SK-N-SH (cell line): Measurements from ENCODE around the gene MRPS11. TPM values are rescaled to one million over a fixed set of nuclear protein-coding genes. Genes with fewer than 3 reads are reported as not detected.
"Not testable (repeated sequence)": the region's sequence is repeated elsewhere in the genome, so short reads cannot be mapped to it uniquely, and the experiment has no call there.

Experiments used
- CTCF ChIA-PET: fragments of 300-600, 350-600 bp; formaldehyde crosslinking; extraction: SDS; loops from one replicate; lab custom pipeline; 2021; lab: Yijun Ruan, JAX
- POLR2A ChIA-PET: fragments of 350-600 bp; sonication (Branson Sonifier 250); formaldehyde crosslinking; extraction: SDS; loops from one replicate; lab custom pipeline; 2020; ENCODE audit warnings: antibody characterized with exemption, inconsistent platforms; lab: Yijun Ruan, JAX
- DNase-seq: peaks from one replicate; pipeline ENCODE4 v3.0.0; 2012
- H2AFZ ChIP-seq: fragments of 200-600 bp; sonication (generic); 2 replicates; pipeline ENCODE4 v1.8.1; 2016; ENCODE audit warnings: antibody characterized with exemption, mild to moderate bottlenecking, low read depth
- H3F3A ChIP-seq: fragments of 200-600 bp; sonication (generic); replicated peaks from 2 replicates; pipeline ENCODE3; 2016; ENCODE audit warnings: antibody characterized with exemption, mild to moderate bottlenecking; ENCODE audit not compliant: insufficient read depth
- H3K27ac ChIP-seq, 2 experiments: fragments of 200-500 bp in 1 of 2; fragments of 200-600 bp in 1 of 2; sonication (Bioruptor generic) in 1 of 2; sonication (generic), shearing (Covaris generic) in 1 of 2; 2 replicates each; pipeline versions ENCODE4 v1.5.1 to v1.6.1; 2014 to 2016; ENCODE audit warnings: low read depth in 2 of 2, inconsistent platforms in 1 of 2, low read length in 1 of 2, mild to moderate bottlenecking in 1 of 2, mixed read lengths in 1 of 2
- H3K27me3 ChIP-seq: fragments of 200-600 bp; sonication (generic), shearing (Covaris generic); 2 replicates; pipeline ENCODE4 v1.6.1; 2016; ENCODE audit warnings: mixed run types; ENCODE audit not compliant: insufficient read depth
- H3K36me3 ChIP-seq, 2 experiments: fragments of 200-500 bp in 1 of 2; fragments of 200-600 bp in 1 of 2; sonication (Bioruptor generic) in 1 of 2; sonication (generic) in 1 of 2; replicated peaks in 1 of 2; 2 replicates each; pipeline versions ENCODE3 to v1.5.1; 2014 to 2016; ENCODE audit warnings: low read length in 1 of 2, mild to moderate bottlenecking in 1 of 2; ENCODE audit not compliant: insufficient read depth in 2 of 2, control insufficient read depth in 1 of 2
- H3K4me1 ChIP-seq, 2 experiments: fragments of 200-500 bp in 1 of 2; fragments of 200-600 bp in 1 of 2; sonication (Bioruptor generic) in 1 of 2; sonication (generic), shearing (Covaris generic) in 1 of 2; 2 replicates each; pipeline versions ENCODE4 v1.5.1 to v1.6.1; 2014 to 2016; ENCODE audit warnings: low read depth in 1 of 2, low read length in 1 of 2, mixed run types in 1 of 2; ENCODE audit not compliant: insufficient read depth in 2 of 2, control insufficient read depth in 1 of 2
- H3K4me2 ChIP-seq: fragments of 200-600 bp; sonication (generic), shearing (Covaris generic); 2 replicates; pipeline ENCODE4 v1.6.1; 2017; ENCODE audit warnings: mixed run types
- H3K4me3 ChIP-seq, 2 experiments: fragments of 200-500 bp in 1 of 2; fragments of 200-600 bp in 1 of 2; sonication (Bioruptor generic) in 1 of 2; sonication (generic), shearing (Covaris generic) in 1 of 2; 2 replicates each; pipeline versions ENCODE4 v1.5.1 to v1.8.1; 2014 to 2016; ENCODE audit warnings: low read depth in 2 of 2, inconsistent platforms in 1 of 2, low read length in 1 of 2, mild to moderate bottlenecking in 1 of 2, mixed read lengths in 1 of 2, moderate library complexity in 1 of 2
- H3K79me2 ChIP-seq: fragments of 200-600 bp; sonication (generic); 2 replicates; pipeline ENCODE4 v1.8.1; 2017; ENCODE audit warnings: mild to moderate bottlenecking; ENCODE audit not compliant: insufficient read depth
- H3K9ac ChIP-seq: fragments of 200-600 bp; sonication (generic); 2 replicates; pipeline ENCODE4 v1.6.1; 2017; ENCODE audit warnings: mixed run types
- H3K9me2 ChIP-seq: fragments of 200-600 bp; sonication (generic); 2 replicates; pipeline ENCODE4 v1.6.1; 2017; ENCODE audit warnings: mixed run types
- H3K9me3 ChIP-seq: fragments of 200-600 bp; sonication (generic); 2 replicates; pipeline ENCODE4 v1.6.1; 2017; ENCODE audit warnings: mixed run types, mild to moderate bottlenecking, moderate library complexity
- H4K20me1 ChIP-seq: fragments of 200-600 bp; sonication (generic); 2 replicates; pipeline ENCODE4 v1.6.1; 2017; ENCODE audit warnings: mild to moderate bottlenecking, mixed run types; ENCODE audit not compliant: insufficient read depth
- CTCF ChIP-seq: fragments of 200-600 bp; sonication (generic); IDR thresholded peaks from 2 replicates; pipeline ENCODE4 v1.6.1; 2017; ENCODE audit warnings: antibody characterized with exemption, mild to moderate bottlenecking, moderate library complexity
- YY1 ChIP-seq: IDR thresholded peaks from 2 replicates; pipeline ENCODE4 v1.4.0; 2012; ENCODE audit warnings: low read depth, mild to moderate bottlenecking
- WGBS: methylation state at CpG from one replicate; pipeline ENCODE4 v1.1.6; 2017; ENCODE audit warnings: low lambda C conversion rate; 5-methylcytosine and 5-hydroxymethylcytosine counted together
- polyA plus RNA-seq, 3 experiments: library from polyadenylated mRNA; depleted of rRNA; stranded (reverse); fragments of >200 nt; gene quantifications; 2 replicates each; pipeline ENCODE4 v1.2.3, GENCODE V29; 2012
- TF ChIP-seq, protein P1 (sequence below): IDR thresholded peaks from 2 replicates; pipeline ENCODE4 v1.4.0; 2012; ENCODE audit warnings: low read depth, borderline replicate concordance

The MRPS11 gene
- polyA plus RNA-seq, 1 of the 3 experiments (the other 2 are of a cell fraction), result 101 TPM

GRCh38 chr15:88470625-88471372 is 3.3 kb downstream of the MRPS11 start:
- CTCF ChIA-PET, result interaction anchor here (0.9 to 5.3 kb wide), 5 partner anchors 16 to 151 kb away, joined by 3 to 28 read pairs (median 3); partner anchors contain the start of gene AEN
- peak; percentile 12; the same call in 1 of the 2 replicates for TF ChIP-seq CTCF
- TF ChIP-seq, protein P1, sequence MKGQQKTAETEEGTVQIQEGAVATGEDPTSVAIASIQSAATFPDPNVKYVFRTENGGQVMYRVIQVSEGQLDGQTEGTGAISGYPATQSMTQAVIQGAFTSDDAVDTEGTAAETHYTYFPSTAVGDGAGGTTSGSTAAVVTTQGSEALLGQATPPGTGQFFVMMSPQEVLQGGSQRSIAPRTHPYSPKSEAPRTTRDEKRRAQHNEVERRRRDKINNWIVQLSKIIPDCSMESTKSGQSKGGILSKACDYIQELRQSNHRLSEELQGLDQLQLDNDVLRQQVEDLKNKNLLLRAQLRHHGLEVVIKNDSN, result no peak
- WGBS, result 93% methylated on average over 6 of the region's 6 CpGs
- Histone ChIP-seq H3K79me2 (peaks cover 45% of the 10 kb centered on the region), H3K9me3 (no peaks in the 10 kb centered on the region), H3K27me3 (no peaks in the 10 kb centered on the region), H2AFZ (no peak overlapping the region), H3K4me2 (no peak overlapping the region), H3K27ac (no peak overlapping the region), H3K9ac (no peak overlapping the region), H3K9me2 (no peaks in the 10 kb centered on the region), H3F3A (peaks cover 8% of the 10 kb centered on the region), H3K36me3 (peaks cover 7 to 28% of the 10 kb centered on the region in 2 experiments), H3K4me3 (no peak overlapping the region), H3K4me1 (peaks cover 6 to 16% of the 10 kb centered on the region in 2 experiments; a peak in 3 of 4 replicates), H4K20me1 (no peaks in the 10 kb centered on the region)
- DNase-seq, result no peak
- POLR2A ChIA-PET, result no interaction called here

- POLR2A ChIA-PET, result no interaction called here
- CTCF ChIA-PET, result interaction anchor here (1.1 to 5.3 kb wide), 3 partner anchors 17 to 150 kb away, joined by 3 to 28 read pairs (median 8); no protein-coding TSS in a partner anchor
- no peaks in the 10 kb centered on the region for H3K9me2 ChIP-seq
These were observed 4.7 kb downstream of the MRPS11 start for GRCh38 chr15:88472225-88472624.

DNA sequence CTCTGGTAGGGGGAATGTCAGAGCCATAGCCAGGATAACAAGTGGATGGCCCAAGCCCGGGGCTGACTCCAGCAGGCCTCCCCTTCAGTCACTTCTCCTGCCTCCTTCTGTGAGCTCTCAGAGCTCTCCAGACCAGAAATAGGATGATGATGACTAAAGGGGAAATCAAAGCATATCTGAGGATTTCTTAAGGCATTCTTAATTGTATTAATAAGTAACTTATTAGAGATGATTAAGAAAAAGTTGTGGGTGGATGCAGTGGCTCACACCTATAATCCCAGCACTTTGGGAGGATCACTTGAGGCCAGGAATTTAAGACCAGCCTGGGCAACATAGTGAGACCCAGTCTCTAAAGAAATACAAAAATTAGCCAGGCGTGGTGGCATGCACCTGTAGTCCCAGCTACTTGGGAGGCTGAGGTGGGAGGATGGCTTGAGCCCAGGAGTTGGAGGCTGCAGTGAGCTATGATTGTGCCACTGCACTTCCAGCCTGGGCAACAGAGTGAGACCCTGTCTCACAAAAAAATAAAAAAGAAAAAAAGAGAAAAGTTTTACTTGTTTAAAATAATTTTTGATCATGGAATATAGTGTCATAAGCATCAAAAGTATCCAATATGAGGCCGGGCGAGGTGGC is 6.3 kb downstream of the MRPS11 start:
- H3F3A ChIP-seq, H3K27ac ChIP-seq, H3K9me2 ChIP-seq, DNase-seq, H2AFZ ChIP-seq, H3K4me1 ChIP-seq, H3K9ac ChIP-seq, H3K9me3 ChIP-seq, H3K27me3 ChIP-seq, POLR2A ChIA-PET, H3K4me3 ChIP-seq, H3K4me2 ChIP-seq, H4K20me1 ChIP-seq: not testable (repeated sequence)
- Histone ChIP-seq H3K36me3 (peaks cover 17 to 46% of the 10 kb centered on the region in 2 experiments), H3K79me2 (peaks cover 20% of the 10 kb centered on the region; the same call in 1 of the 2 replicates)
- WGBS, result 94% methylated on average over 4 of the region's 4 CpGs
- CTCF ChIA-PET, result interaction anchor here (1.0 to 2.4 kb wide), 4 partner anchors 33 to 184 kb away, joined by 3 to 15 read pairs (median 4); partner anchors contain the start of gene AEN

More at GRCh38 chr15:88472225-88472624, 4.7 kb downstream of the MRPS11 start:
- Histone ChIP-seq H3K36me3 (peaks cover 7 to 38% of the 10 kb centered on the region in 2 experiments), H3K4me3 (no peak overlapping the region), H4K20me1 (no peaks in the 10 kb centered on the region), H3K9ac (no peak overlapping the region), H3K27me3 (no peaks in the 10 kb centered on the region), H3K79me2 (peaks cover 33% of the 10 kb centered on the region; the same call in 1 of the 2 replicates), H3K27ac (no peak overlapping the region), H3F3A (no peaks in the 10 kb centered on the region), H2AFZ (no peak overlapping the region), H3K4me1 (peaks cover 0 to 10% of the 10 kb centered on the region in 2 experiments; a peak in 1 of 4 replicates), H3K4me2 (no peak overlapping the region), H3K9me3 (no peaks in the 10 kb centered on the region)
- WGBS, result 97% methylated on average over 4 of the region's 4 CpGs
- DNase-seq, result no peak
- TF ChIP-seq YY1, result no peak
